CD4-positive, alpha-beta T cell (primary cell): ENCODE data around the gene PRKCQ. TPM values are rescaled to one million over a fixed set of nuclear protein-coding genes. Genes with fewer than 3 reads are reported as not detected.

ENCODE experiments used
- ATAC-seq: fragments of 200-7000 bp; cut with Tn5 transposase; one replicate; pipeline ENCODE4 v1.10.0; 2022; ENCODE audit warnings: mild to moderate bottlenecking; ENCODE audit not compliant: poor library complexity
- CTCF ChIA-PET: fragments of 350-600 bp; sonication (Branson Sonifier 250); formaldehyde crosslinking; loops from one replicate; lab custom pipeline; 2021; ENCODE audit warnings: antibody characterized with exemption, inconsistent platforms; lab: Charles Lee
- POLR2A ChIA-PET: fragments of 350-600 bp; sonication (Branson Sonifier 250); formaldehyde crosslinking; loops from one replicate; lab custom pipeline; 2021; ENCODE audit warnings: antibody characterized with exemption, inconsistent platforms; lab: Charles Lee
- DNase-seq, 14 experiments: peaks; one replicate each; pipeline ENCODE4 v3.0.0-alpha.2; 2013 to 2020; ENCODE audit warnings: mixed read lengths in 2 of 14
- H3K27ac ChIP-seq, 2 donors: one replicate each; pipeline versions ENCODE4 v1.5.1 to v1.7.0; 2013; ENCODE audit warnings: low read length in 2 of 2, low read depth in 1 of 2, mild to moderate bottlenecking in 1 of 2
- H3K27me3 ChIP-seq, 2 experiments: 1 replicate in 1 of 2; 2 replicates in 1 of 2; pipeline versions ENCODE4 v1.6.1 to v1.7.0; 2013; ENCODE audit warnings: low read length in 2 of 2, control low read depth in 1 of 2, mild to moderate bottlenecking in 1 of 2, moderate library complexity in 1 of 2; ENCODE audit not compliant: insufficient read depth in 2 of 2, control insufficient read depth in 1 of 2
- H3K36me3 ChIP-seq: one replicate; pipeline ENCODE4 v1.6.1; 2013; ENCODE audit warnings: low read length, control low read depth; ENCODE audit not compliant: insufficient read depth
- H3K4me1 ChIP-seq: one replicate; pipeline ENCODE4 v1.6.1; 2013; ENCODE audit warnings: low read length, control low read depth; ENCODE audit not compliant: insufficient read depth
- H3K4me3 ChIP-seq: one replicate; pipeline ENCODE4 v1.5.1; 2013; ENCODE audit warnings: mild to moderate bottlenecking, low read length, moderate library complexity
- H3K9me3 ChIP-seq, 2 experiments: 1 replicate in 1 of 2; 2 replicates in 1 of 2; pipeline versions ENCODE4 v1.6.1 to v1.7.0; 2013; ENCODE audit warnings: low read length in 2 of 2, mild to moderate bottlenecking in 2 of 2, control low read depth in 1 of 2, moderate library complexity in 1 of 2; ENCODE audit not compliant: control insufficient read depth in 1 of 2, insufficient read depth in 1 of 2
- H3K27ac Mint-ChIP-seq: one replicate; pipeline ENCODE4 v1.8.0; 2020; ENCODE audit warnings: mixed read lengths
- H3K27me3 Mint-ChIP-seq: one replicate; pipeline ENCODE4 v1.8.0; 2021; ENCODE audit warnings: mixed read lengths
- H3K36me3 Mint-ChIP-seq: one replicate; pipeline ENCODE4 v1.8.0; 2021; ENCODE audit warnings: low read depth, mixed read lengths
- H3K4me1 Mint-ChIP-seq: one replicate; pipeline ENCODE4 v1.8.0; 2021; ENCODE audit warnings: low read depth, mixed read lengths
- H3K4me3 Mint-ChIP-seq: one replicate; pipeline ENCODE4 v1.8.0; 2020; ENCODE audit warnings: mild to moderate bottlenecking, mixed read lengths
- H3K9me3 Mint-ChIP-seq: one replicate; pipeline ENCODE4 v1.8.0; 2020; ENCODE audit warnings: mixed read lengths
- intact Hi-C, 2 experiments: fragments of 100-400 bp; cut with DNase I in 1 of 2; cut with micrococcal nuclease in 1 of 2; formaldehyde crosslinking; loops; one replicate each; pipeline versions ENCODE4 v1.15.1 to v1.9.0; 2023 to 2025; cut with DNase I, micrococcal nuclease
- total RNA-seq, 174 experiments: library from RNA in 2 of 174; stranded (reverse) in 2 of 174; gene quantifications; one replicate each; pipeline ENCODE4 v1.2.3 and lab custom pipeline; 2021 to 2026
- TF ChIP-seq, protein P1 (sequence below): fragments of 200-600 bp; IDR thresholded peaks from one replicate; pipeline ENCODE4 v1.8.0; 2022; ENCODE audit warnings: antibody characterized with exemption, mild to moderate bottlenecking

PRKCQ gene
- total RNA-seq, 2 experiments from 2014 or later: 43.4 to 43.9 TPM

DNA sequence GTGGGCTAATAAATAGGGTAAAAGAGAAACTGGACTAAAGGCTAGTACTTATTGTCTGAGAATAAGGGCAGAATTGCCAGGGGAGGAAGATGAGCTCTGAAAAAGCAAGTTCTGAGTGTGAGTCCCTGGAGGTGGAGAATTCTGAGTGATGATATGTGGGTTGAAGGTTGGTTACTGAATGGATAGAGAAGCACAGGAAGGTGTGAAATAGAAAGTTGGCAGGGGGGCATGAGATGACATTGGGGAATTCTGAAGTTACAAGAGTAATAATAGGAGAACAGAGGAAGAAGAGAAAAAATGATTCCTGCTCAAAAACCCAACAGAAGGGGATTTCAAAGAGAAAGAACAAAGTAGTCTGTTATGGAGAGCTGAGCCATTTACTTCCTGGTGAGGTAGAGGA lies 76.9 kb downstream of the PRKCQ start:
- no peaks in the 10 kb centered on the region for H3K9me3 ChIP-seq
- H3K27ac ChIP-seq: peak overlapping the region in 1 of 2 donors; percentile 20
- H3K4me1 Mint-ChIP-seq: peaks cover 62% of the 10 kb centered on the region
- peaks cover 78% of the 10 kb centered on the region for H3K36me3 ChIP-seq
- peaks cover 33% of the 10 kb centered on the region for H3K4me1 ChIP-seq
- no peaks in the 10 kb centered on the region for H3K27me3 Mint-ChIP-seq
- H3K4me3 ChIP-seq: no peak overlapping the region
- peaks cover 3% of the 10 kb centered on the region for H3K9me3 Mint-ChIP-seq
- POLR2A ChIA-PET: no interaction called here
- peaks cover 88% of the 10 kb centered on the region for H3K36me3 Mint-ChIP-seq
- ATAC-seq (no peak), DNase-seq (no peak)
- CTCF ChIA-PET: no interaction called here
- peak overlapping the region; percentile 58 for H3K27ac Mint-ChIP-seq
- intact Hi-C loops: no loop called here
- no peak overlapping the region for H3K4me3 Mint-ChIP-seq
- H3K27me3 ChIP-seq: no peaks in the 10 kb centered on the region
- TF ChIP-seq, protein P1, sequence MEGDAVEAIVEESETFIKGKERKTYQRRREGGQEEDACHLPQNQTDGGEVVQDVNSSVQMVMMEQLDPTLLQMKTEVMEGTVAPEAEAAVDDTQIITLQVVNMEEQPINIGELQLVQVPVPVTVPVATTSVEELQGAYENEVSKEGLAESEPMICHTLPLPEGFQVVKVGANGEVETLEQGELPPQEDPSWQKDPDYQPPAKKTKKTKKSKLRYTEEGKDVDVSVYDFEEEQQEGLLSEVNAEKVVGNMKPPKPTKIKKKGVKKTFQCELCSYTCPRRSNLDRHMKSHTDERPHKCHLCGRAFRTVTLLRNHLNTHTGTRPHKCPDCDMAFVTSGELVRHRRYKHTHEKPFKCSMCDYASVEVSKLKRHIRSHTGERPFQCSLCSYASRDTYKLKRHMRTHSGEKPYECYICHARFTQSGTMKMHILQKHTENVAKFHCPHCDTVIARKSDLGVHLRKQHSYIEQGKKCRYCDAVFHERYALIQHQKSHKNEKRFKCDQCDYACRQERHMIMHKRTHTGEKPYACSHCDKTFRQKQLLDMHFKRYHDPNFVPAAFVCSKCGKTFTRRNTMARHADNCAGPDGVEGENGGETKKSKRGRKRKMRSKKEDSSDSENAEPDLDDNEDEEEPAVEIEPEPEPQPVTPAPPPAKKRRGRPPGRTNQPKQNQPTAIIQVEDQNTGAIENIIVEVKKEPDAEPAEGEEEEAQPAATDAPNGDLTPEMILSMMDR: no peak

DNA sequence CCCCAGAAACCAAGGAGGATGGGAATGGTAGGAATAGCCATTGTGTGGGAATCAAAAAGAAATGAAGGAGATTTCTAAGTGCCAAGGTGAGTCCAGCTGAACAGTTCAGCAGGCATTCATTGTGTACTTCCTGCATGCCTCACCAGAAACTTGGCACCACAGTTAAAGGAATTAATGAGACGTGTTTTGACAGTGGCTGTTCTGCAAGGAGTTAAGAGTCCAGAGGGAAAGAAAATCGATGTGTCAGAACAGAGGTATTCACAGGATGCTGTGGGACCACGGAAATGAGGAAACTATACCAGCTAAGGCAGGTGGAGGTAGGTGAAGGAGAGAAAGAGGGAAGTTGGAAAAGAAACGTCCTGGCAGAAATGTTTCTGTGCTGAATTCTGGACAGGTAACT lies 78.1 kb downstream of the PRKCQ start:
- peaks cover 33% of the 10 kb centered on the region for H3K4me1 ChIP-seq
- Mint-ChIP-seq H3K27me3 (no peaks in the 10 kb centered on the region), H3K9me3 (peaks cover 3% of the 10 kb centered on the region), H3K27ac (peak overlapping the region; percentile 58), H3K36me3 (peaks cover 77% of the 10 kb centered on the region), H3K4me3 (no peak overlapping the region), H3K4me1 (peaks cover 53% of the 10 kb centered on the region)
- H3K36me3 ChIP-seq: peaks cover 79% of the 10 kb centered on the region
- ChIA-PET POLR2A (no interaction called here), CTCF (no interaction called here)
- H3K27me3 ChIP-seq: no peaks in the 10 kb centered on the region
- H3K9me3 ChIP-seq: no peaks in the 10 kb centered on the region
- intact Hi-C loops: no loop called here
- H3K4me3 ChIP-seq: no peak overlapping the region
- peak overlapping the region in 1 of 2 donors; percentile 33 for H3K27ac ChIP-seq
- no peak for DNase-seq
- TF ChIP-seq, protein P1: no peak
- no peak for ATAC-seq

DNA sequence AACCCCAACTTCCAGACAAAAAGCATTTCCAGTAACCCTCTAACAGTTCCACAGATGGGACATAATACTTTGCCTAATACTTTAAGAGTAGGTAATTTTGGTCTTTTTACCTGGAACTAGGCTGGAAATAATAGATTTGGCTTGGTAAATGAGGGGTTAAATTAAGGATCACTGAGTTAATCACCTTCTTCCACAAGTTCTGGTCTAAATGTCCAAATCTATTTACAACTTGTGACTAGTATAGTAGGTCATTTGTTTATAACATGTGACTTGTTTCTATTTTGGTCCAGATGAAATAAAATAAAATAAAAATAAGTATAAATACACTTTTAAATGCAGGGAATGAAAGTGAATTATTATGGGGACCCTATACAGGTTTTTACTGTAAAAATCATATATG lies 80.1 kb downstream of the PRKCQ start:
- CTCF ChIA-PET: interaction anchor here (1.0 to 1.1 kb wide), 2 partner anchors 23 to 26 kb away, joined by 3 read pairs; no protein-coding TSS in a partner anchor
- Histone ChIP-seq H3K27me3 (no peaks in the 10 kb centered on the region), H3K27ac (peak overlapping the region; percentile 12 to 55), H3K9me3 (no peaks in the 10 kb centered on the region), H3K36me3 (peaks cover 86% of the 10 kb centered on the region), H3K4me1 (peaks cover 34% of the 10 kb centered on the region), H3K4me3 (no peak overlapping the region)
- peaks cover 49% of the 10 kb centered on the region for H3K4me1 Mint-ChIP-seq
- ATAC-seq (no peak), DNase-seq (no peak)
- TF ChIP-seq, protein P1: no peak
- no peak overlapping the region for H3K4me3 Mint-ChIP-seq
- intact Hi-C loops: loop anchor here (2.0 to 5.0 kb wide), 3 partner anchors 42 to 77 kb away; no protein-coding TSS in a partner anchor
- POLR2A ChIA-PET: interaction anchor here (2.7 to 2.9 kb wide), 2 partner anchors 26 to 43 kb away, joined by 13 to 15 read pairs; no protein-coding TSS in a partner anchor
- peaks cover 59% of the 10 kb centered on the region for H3K36me3 Mint-ChIP-seq
- no peaks in the 10 kb centered on the region for H3K27me3 Mint-ChIP-seq
- H3K9me3 Mint-ChIP-seq: peaks cover 3% of the 10 kb centered on the region
- peak overlapping the region; percentile 90 for H3K27ac Mint-ChIP-seq
